K562 (cell line): ENCODE results near the gene GRAMD2B. TPM values are rescaled to one million over a fixed set of nuclear protein-coding genes. Genes with fewer than 3 reads are reported as not detected.

Experiments
- ATAC-seq: fragments of 200-7000 bp; cut with Tn5 transposase; 3 replicates; pipeline ENCODE4 v1.9.1; 2020; ENCODE audit warnings: moderate library complexity
- BruUV-seq: library from RNA; stranded (reverse); fragments of 400-500 nt; replicated peaks from 2 replicates; lab custom pipeline; 2021; lab: Mats Ljungman, UMichigan
- CTCF ChIA-PET: fragments of 300-600 bp; formaldehyde crosslinking; extraction: SDS; loops from one replicate; lab custom pipeline; 2021; ENCODE audit warnings: low intra/inter-chr PET ratio; lab: Yijun Ruan, JAX
- POLR2A ChIA-PET: fragments of 300-600, 350-650 bp; sonication (Branson Sonifier 250); formaldehyde crosslinking; extraction: SDS; loops from one replicate; lab custom pipeline; 2021; ENCODE audit warnings: antibody characterized with exemption, inconsistent platforms; lab: Yijun Ruan, JAX
- DNase-seq, 4 experiments: peaks; one replicate each; pipeline versions ENCODE4 v3.0.0 to v3.0.0-alpha.2; 2011 to 2018; ENCODE audit warnings: low spot score in 3 of 4, mixed read lengths in 3 of 4; ENCODE audit errors: extremely low read depth in 1 of 4
- FAIRE-seq: peaks from 2 replicates; lab custom pipeline; 2011; peaks lifted over from hg19 to GRCh38; lab: Jason Lieb, UNC
- H2AFZ ChIP-seq: 2 replicates; pipeline ENCODE4 v1.6.0; 2011; ENCODE audit warnings: low read depth, low read length, control low read depth, inconsistent platforms
- H3K27ac ChIP-seq: fragments of 200-600 bp; 3 replicates; pipeline ENCODE4 v1.8.0; 2011; ENCODE audit warnings: low read depth, mild to moderate bottlenecking, control low read depth, inconsistent platforms, low read length, moderate library complexity, mixed read lengths; ENCODE audit errors: extremely low read depth
- H3K27me3 ChIP-seq, 2 experiments: fragments of 300-600 bp in 1 of 2; 2 replicates in 1 of 2; 3 replicates in 1 of 2; pipeline versions ENCODE4 v1.6.0 to v1.8.0; 2011; ENCODE audit warnings: inconsistent platforms in 2 of 2, low read length in 2 of 2, mild to moderate bottlenecking in 1 of 2, mixed read lengths in 1 of 2, moderate library complexity in 1 of 2; ENCODE audit not compliant: control insufficient read depth in 2 of 2, insufficient read depth in 2 of 2
- H3K36me3 ChIP-seq: fragments of 300-600 bp; 3 replicates; pipeline ENCODE4 v1.8.0; 2011; ENCODE audit warnings: mild to moderate bottlenecking, low read length, inconsistent platforms; ENCODE audit not compliant: control insufficient read depth, insufficient read depth
- H3K4me1 ChIP-seq, 2 experiments: fragments of 200-600 bp in 1 of 2; replicated peaks in 1 of 2; 2 replicates in 1 of 2; 3 replicates in 1 of 2; pipeline versions ENCODE4 v1.5.1 to v1.8.0; 2011; ENCODE audit warnings: inconsistent platforms in 2 of 2, low read length in 2 of 2, mild to moderate bottlenecking in 1 of 2, mixed read lengths in 1 of 2, moderate library complexity in 1 of 2; ENCODE audit not compliant: control insufficient read depth in 2 of 2, insufficient read depth in 2 of 2
- H3K4me2 ChIP-seq: 2 replicates; pipeline ENCODE4 v1.6.1; 2011; ENCODE audit warnings: low read length, control low read depth, inconsistent platforms, mixed read lengths; ENCODE audit not compliant: insufficient read depth
- H3K4me3 ChIP-seq: fragments of 200-600 bp; sonication (generic), shearing (Covaris generic); 2 replicates; pipeline ENCODE4 v1.5.1; 2016; ENCODE audit warnings: control low read depth, inconsistent platforms
- H3K79me2 ChIP-seq: fragments of 200-600 bp; 3 replicates; pipeline ENCODE4 v1.8.0; 2011; ENCODE audit warnings: low read length, inconsistent platforms; ENCODE audit not compliant: control insufficient read depth, insufficient read depth
- H3K9ac ChIP-seq, 2 experiments: 2 replicates each; pipeline versions ENCODE4 v1.6.0 to v1.6.1; 2011; ENCODE audit warnings: low read depth in 2 of 2, low read length in 2 of 2, control low read depth in 1 of 2, inconsistent platforms in 1 of 2, mild to moderate bottlenecking in 1 of 2, mixed read lengths in 1 of 2; ENCODE audit not compliant: insufficient read depth in 1 of 2
- H3K9me1 ChIP-seq: one replicate; pipeline ENCODE4 v1.6.0; 2011; ENCODE audit warnings: inconsistent platforms, mild to moderate bottlenecking, low read length, moderate library complexity; ENCODE audit not compliant: control insufficient read depth, insufficient read depth
- H3K9me3 ChIP-seq: replicated peaks from 2 replicates; pipeline ENCODE4 v1.5.1; 2011; ENCODE audit warnings: low read depth, low read length, inconsistent platforms; ENCODE audit not compliant: control insufficient read depth, insufficient read depth
- H4K20me1 ChIP-seq: replicated peaks from 2 replicates; pipeline ENCODE4 v1.6.1; 2011; ENCODE audit warnings: low read length, inconsistent platforms, mixed read lengths; ENCODE audit not compliant: control insufficient read depth, insufficient read depth
- C11orf30 ChIP-seq: fragments of 450-650 bp; IDR thresholded peaks from 2 replicates; pipeline ENCODE4 v1.6.1; 2016; ENCODE audit warnings: low read depth, mild to moderate bottlenecking
- DLX4 ChIP-seq: fragments of 250-450 bp; sonication (Bioruptor Pico); IDR thresholded peaks from 2 replicates; pipeline ENCODE4 v1.6.1; 2021; ENCODE audit warnings: mild to moderate bottlenecking
- EP300 ChIP-seq: IDR thresholded peaks from 2 replicates; pipeline ENCODE4 v1.6.1; 2012; ENCODE audit warnings: low read length, improper control_type of control experiment
- FOXM1 ChIP-seq, 2 experiments: fragments of 450-650 bp in 1 of 2; sonication (generic) in 1 of 2; formaldehyde crosslinking in 1 of 2; IDR thresholded peaks; 2 replicates each; pipeline versions ENCODE4 v1.6.1 to v1.9.0; 2017 to 2022; ENCODE audit warnings: low read depth in 2 of 2, mild to moderate bottlenecking in 2 of 2, missing genetic modification reagents in 1 of 2, moderate library complexity in 1 of 2
- MTA2 ChIP-seq: fragments of 450-650 bp; IDR thresholded peaks from 2 replicates; pipeline ENCODE4 v1.6.1; 2016; ENCODE audit warnings: low read depth
- PHB ChIP-seq: fragments of 250-450 bp; sonication (Bioruptor Pico); IDR thresholded peaks from 2 replicates; pipeline ENCODE4 v1.5.0; 2021
- TCF15 ChIP-seq: fragments of 250-450 bp; sonication (Bioruptor Pico); IDR thresholded peaks from 2 replicates; pipeline ENCODE4 v1.8.0; 2022; ENCODE audit warnings: moderate library complexity, mild to moderate bottlenecking, inconsistent platforms
- WGBS: fragments of 100-300 bp; shearing (Covaris generic); methylation state at CpG from one replicate; pipeline ENCODE4 v1.1.6; 2016; ENCODE audit warnings: low coverage, mixed read lengths; ENCODE audit not compliant: insufficient coverage; ENCODE audit errors: missing lambda C conversion rate; 5-methylcytosine and 5-hydroxymethylcytosine counted together
- in situ Hi-C: fragments of 300-500 bp; cut with MboI; formaldehyde crosslinking; loops from 4 replicates; pipeline ENCODE4 v1.15.0; 2018; ENCODE audit warnings: inconsistent platforms, mixed read lengths
- intact Hi-C: fragments of 100-400 bp; cut with micrococcal nuclease; formaldehyde crosslinking; loops from 2 replicates; pipeline ENCODE4 v1.14.2; 2022
- polyA plus RNA-seq, 8 experiments: library from polyadenylated mRNA; depleted of rRNA in 4 of 8; stranded (reverse) in 5 of 8; unstranded in 3 of 8; fragments of >200 nt; fragmentation: Nextera tagmentation in 2 of 8; fragmentation: Illumina TruSeq in 1 of 8; extraction: Ambion mirVana in 2 of 8; extraction: Trizol in 1 of 8; gene quantifications; 2 replicates each; pipeline versions ENCODE4 v1.2.1 to v1.2.3, GENCODE V29; 2011 to 2014; ENCODE audit warnings: inconsistent platforms in 1 of 8, missing spikeins in 1 of 8
- total RNA-seq, 7 experiments: library from RNA; depleted of rRNA in 6 of 7; stranded (reverse); fragments of >200 nt in 6 of 7; fragmentation: Illumina TruSeq in 2 of 7; extraction: Trizol in 2 of 7; gene quantifications; 2 replicates each; pipeline versions ENCODE4 v1.2.1 to v1.2.3, GENCODE V29; 2011 to 2021; ENCODE audit warnings: low replicate concordance in 1 of 7
- TF ChIP-seq, protein P1 (sequence below): sonication (generic); formaldehyde crosslinking; IDR thresholded peaks from 2 replicates; pipeline ENCODE4 v1.8.0; 2022; ENCODE audit warnings: mild to moderate bottlenecking, low read depth, missing genetic modification reagents
- TF ChIP-seq, protein P2 (sequence below): fragments of 450-650 bp; formaldehyde crosslinking; IDR thresholded peaks from 2 replicates; pipeline ENCODE4 v1.4.0; 2020; ENCODE audit warnings: mild to moderate bottlenecking, moderate library complexity

Gene GRAMD2B
- total and polyA plus RNA-seq, 9 of the 15 experiments (the other 6 are each of a cell fraction or from before 2014, with no cell fraction given): 0.32 to 4.2 (median 1.4) TPM

GRCh38 chr5:126435261-126435660, 12.1 kb downstream of the GRAMD2B start:
- 24% methylated on average over 8 of the region's 8 CpGs for WGBS
- DNase-seq: no peak
- no peak overlapping the region for H3K4me3 ChIP-seq
- intact Hi-C loops: no loop called here
- POLR2A ChIA-PET: no interaction called here
- in situ Hi-C loops: no loop called here
- no TSS peak for BruUV-seq
- no peaks in the 10 kb centered on the region for H3K9me1 ChIP-seq
- no peak overlapping the region for H3K4me2 ChIP-seq
- H3K27ac ChIP-seq: no peak overlapping the region
- H3K4me1 ChIP-seq: no peaks in the 10 kb centered on the region
- no peaks in the 10 kb centered on the region for H3K79me2 ChIP-seq
- H3K9ac ChIP-seq: no peak overlapping the region
- no peak overlapping the region for H2AFZ ChIP-seq
- no peaks in the 10 kb centered on the region for H3K27me3 ChIP-seq
- FAIRE-seq: no peak
- H3K9me3 ChIP-seq: no peaks in the 10 kb centered on the region
- H4K20me1 ChIP-seq: no peaks in the 10 kb centered on the region
- CTCF ChIA-PET: no interaction called here
- no peaks in the 10 kb centered on the region for H3K36me3 ChIP-seq
- ATAC-seq: no peak
- TF ChIP-seq FOXM1 (IDR thresholded peaks at IDR 0.05; ENCODE audit: low read depth): no peak
- TF ChIP-seq FOXM1 (CRISPR knock-in tag; IDR thresholded peaks at IDR 0.05; ENCODE audit: low read depth): no peak
- TF ChIP-seq MTA2: no peak
- TF ChIP-seq C11orf30: no peak
- TF ChIP-seq DLX4 (CRISPR knock-in tag): no peak
- TF ChIP-seq EP300: no peak
- TF ChIP-seq TCF15: no peak
- TF ChIP-seq, protein P1, sequence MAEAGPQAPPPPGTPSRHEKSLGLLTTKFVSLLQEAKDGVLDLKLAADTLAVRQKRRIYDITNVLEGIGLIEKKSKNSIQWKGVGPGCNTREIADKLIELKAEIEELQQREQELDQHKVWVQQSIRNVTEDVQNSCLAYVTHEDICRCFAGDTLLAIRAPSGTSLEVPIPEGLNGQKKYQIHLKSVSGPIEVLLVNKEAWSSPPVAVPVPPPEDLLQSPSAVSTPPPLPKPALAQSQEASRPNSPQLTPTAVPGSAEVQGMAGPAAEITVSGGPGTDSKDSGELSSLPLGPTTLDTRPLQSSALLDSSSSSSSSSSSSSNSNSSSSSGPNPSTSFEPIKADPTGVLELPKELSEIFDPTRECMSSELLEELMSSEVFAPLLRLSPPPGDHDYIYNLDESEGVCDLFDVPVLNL: no peak
- TF ChIP-seq, protein P2, sequence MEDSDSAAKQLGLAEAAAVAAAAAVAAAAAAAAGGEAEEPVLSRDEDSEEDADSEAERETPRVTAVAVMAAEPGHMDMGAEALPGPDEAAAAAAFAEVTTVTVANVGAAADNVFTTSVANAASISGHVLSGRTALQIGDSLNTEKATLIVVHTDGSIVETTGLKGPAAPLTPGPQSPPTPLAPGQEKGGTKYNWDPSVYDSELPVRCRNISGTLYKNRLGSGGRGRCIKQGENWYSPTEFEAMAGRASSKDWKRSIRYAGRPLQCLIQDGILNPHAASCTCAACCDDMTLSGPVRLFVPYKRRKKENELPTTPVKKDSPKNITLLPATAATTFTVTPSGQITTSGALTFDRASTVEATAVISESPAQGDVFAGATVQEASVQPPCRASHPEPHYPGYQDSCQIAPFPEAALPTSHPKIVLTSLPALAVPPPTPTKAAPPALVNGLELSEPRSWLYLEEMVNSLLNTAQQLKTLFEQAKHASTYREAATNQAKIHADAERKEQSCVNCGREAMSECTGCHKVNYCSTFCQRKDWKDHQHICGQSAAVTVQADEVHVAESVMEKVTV (CRISPR knock-in tag): no peak
- TF ChIP-seq PHB (CRISPR knock-in tag): no peak
